ENCODE measurements around the gene PCDHGA11.

Gene PCDHGA11

DNA sequence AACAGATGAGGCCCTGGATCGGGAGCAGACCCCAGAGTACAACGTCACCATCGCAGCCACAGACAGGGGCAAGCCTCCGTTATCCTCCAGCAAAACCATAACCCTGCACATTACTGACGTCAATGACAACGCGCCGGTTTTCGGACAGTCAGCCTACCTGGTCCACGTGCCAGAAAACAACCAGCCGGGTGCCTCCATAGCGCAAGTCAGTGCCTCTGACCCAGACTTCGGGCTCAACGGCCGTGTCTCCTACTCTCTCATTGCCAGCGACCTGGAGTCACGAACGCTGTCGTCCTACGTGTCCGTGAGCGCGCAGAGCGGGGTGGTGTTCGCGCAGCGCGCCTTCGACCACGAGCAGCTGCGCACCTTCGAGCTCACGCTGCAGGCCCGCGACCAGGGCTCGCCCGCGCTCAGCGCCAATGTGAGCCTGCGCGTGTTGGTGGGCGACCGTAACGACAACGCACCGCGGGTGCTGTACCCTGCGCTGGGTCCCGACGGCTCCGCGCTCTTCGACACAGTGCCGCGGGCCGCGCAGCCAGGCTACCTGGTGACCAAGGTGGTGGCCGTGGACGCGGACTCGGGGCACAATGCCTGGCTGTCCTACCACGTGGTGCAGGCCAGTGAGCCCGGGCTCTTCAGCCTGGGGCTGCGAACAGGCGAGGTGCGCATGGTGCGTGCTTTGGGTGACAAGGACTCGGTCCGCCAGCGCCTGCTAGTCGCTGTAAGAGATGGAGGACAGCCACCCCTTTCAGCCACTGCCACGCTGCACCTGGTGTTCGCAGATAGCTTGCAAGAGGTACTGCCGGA lies 1.6 kb upstream of the PCDHGA11 start:
- Histone ChIP-seq H3K36me3 (ENCODE audit: control insufficient read depth in 4 of 4, insufficient read depth in 4 of 4, low read length in 3 of 4) (peaks cover 0 to 2% (median 0%) of the 10 kb centered on the region in 4 experiments), H3K4me1 (ENCODE audit: control extremely low read depth in 1 of 4, control insufficient read depth in 4 of 4, insufficient read depth in 4 of 4, low read length in 3 of 4) (peaks cover 0 to 23% (median 9%) of the 10 kb centered on the region in 4 experiments), H3K4me3 (ENCODE audit: control insufficient read depth in 1 of 7, extremely low read depth in 1 of 7, insufficient read depth in 4 of 7, low read depth in 2 of 7, low read length in 6 of 7) (no peak overlapping the region), H3K9me3 (ENCODE audit: control extremely low read depth in 1 of 5, control insufficient read depth in 4 of 5, insufficient read depth in 2 of 5, low read depth in 1 of 5, low read length in 4 of 5) (peaks cover 0 to 59% (median 42%) of the 10 kb centered on the region in 5 experiments), H3K27me3 (replicated peaks in 2 of 5; ENCODE audit: control insufficient read depth in 4 of 5, insufficient read depth in 5 of 5, low read length in 4 of 5) (peaks cover 33 to 91% (median 34%) of the 10 kb centered on the region in 5 experiments), H3K27ac (ENCODE audit: insufficient read depth in 1 of 2, low read depth in 1 of 2, low read length in 2 of 2, poor library complexity in 1 of 2, severe bottlenecking in 2 of 2) (no peak overlapping the region)
- ChIA-PET CTCF (interaction anchor here (1.0 to 6.6 kb wide), 10 partner anchors 11 to 147 kb away, joined by 3 to 65 read pairs (median 10); partner anchors contain the start of gene PCDHGA12), POLR2A (no interaction called here)
- DNase-seq, result peak in 1 of 3 donors; percentile 6
- WGBS (ENCODE audit: insufficient coverage), result 34% methylated on average over 60 of the region's 74 CpGs

DNA sequence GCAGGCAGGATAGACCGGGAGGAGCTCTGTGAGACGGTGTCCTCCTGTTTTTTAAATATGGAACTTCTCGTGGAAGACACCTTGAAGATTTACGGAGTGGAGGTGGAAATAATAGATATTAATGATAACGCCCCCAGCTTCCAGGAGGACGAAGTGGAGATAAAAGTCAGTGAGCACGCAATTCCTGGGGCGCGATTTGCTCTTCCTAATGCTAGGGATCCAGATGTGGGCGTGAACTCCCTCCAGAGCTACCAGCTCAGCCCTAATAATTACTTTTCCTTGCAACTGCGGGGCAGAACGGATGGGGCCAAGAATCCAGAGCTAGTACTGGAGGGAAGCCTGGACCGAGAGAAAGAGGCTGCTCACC lies 621 bp downstream of the PCDHGA11 start:
- CTCF ChIA-PET, result interaction anchor here (0.6 to 6.6 kb wide), 24 partner anchors 8 to 146 kb away, joined by 3 to 65 read pairs (median 4); partner anchors contain the start of genes PCDHGA10, PCDHGA12, PCDHGA8 and PCDHGB3
- POLR2A ChIA-PET, result no interaction called here
- no peak for DNase-seq
- peaks cover 28 to 88% (median 37%) of the 10 kb centered on the region in 5 experiments for H3K27me3 ChIP-seq (replicated peaks in 2 of 5; ENCODE audit: control insufficient read depth in 4 of 5, insufficient read depth in 5 of 5, low read length in 4 of 5)
- H3K4me3 ChIP-seq (ENCODE audit: control insufficient read depth in 1 of 7, extremely low read depth in 1 of 7, insufficient read depth in 4 of 7, low read depth in 2 of 7, low read length in 6 of 7), result peak overlapping the region in 6 of 7 experiments; percentile 44 to 81 (median 68)
- H3K9me3 ChIP-seq (ENCODE audit: control extremely low read depth in 1 of 5, control insufficient read depth in 4 of 5, insufficient read depth in 2 of 5, low read depth in 1 of 5, low read length in 4 of 5), result peaks cover 0 to 66% (median 43%) of the 10 kb centered on the region in 5 experiments
- no peak overlapping the region for H3K27ac ChIP-seq (ENCODE audit: insufficient read depth in 1 of 2, low read depth in 1 of 2, low read length in 2 of 2, poor library complexity in 1 of 2, severe bottlenecking in 2 of 2)
- peaks cover 0 to 2% (median 0%) of the 10 kb centered on the region in 4 experiments for H3K36me3 ChIP-seq (ENCODE audit: control insufficient read depth in 4 of 4, insufficient read depth in 4 of 4, low read length in 3 of 4)
- 8% methylated on average over 11 of the region's 13 CpGs for WGBS (ENCODE audit: insufficient coverage)
- peaks cover 0 to 18% (median 9%) of the 10 kb centered on the region in 4 experiments for H3K4me1 ChIP-seq (ENCODE audit: control extremely low read depth in 1 of 4, control insufficient read depth in 4 of 4, insufficient read depth in 4 of 4, low read length in 3 of 4)

DNA sequence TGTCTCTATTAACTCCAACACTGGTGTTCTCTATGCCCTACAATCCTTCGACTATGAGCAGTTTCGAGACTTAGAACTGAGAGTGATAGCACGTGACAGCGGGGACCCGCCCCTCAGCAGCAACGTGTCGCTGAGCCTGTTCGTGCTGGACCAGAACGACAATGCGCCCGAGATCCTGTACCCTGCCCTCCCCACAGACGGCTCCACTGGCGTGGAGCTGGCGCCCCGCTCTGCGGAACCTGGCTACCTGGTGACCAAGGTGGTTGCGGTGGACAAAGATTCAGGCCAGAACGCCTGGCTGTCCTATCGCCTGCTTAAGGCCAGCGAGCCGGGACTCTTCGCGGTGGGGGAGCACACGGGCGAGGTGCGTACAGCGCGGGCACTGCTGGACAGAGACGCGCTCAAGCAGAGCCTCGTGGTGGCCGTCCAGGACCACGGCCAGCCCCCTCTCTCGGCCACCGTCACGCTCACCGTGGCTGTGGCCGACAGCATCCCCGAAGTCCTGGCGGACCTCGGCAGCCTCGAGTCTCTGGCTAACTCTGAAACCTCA lies 2.0 kb downstream of the PCDHGA11 start:
- 20% methylated on average over 38 of the region's 42 CpGs for WGBS (ENCODE audit: insufficient coverage)
- POLR2A ChIA-PET, result no interaction called here
- CTCF ChIA-PET, result interaction anchor here (2.4 kb wide), 1 partner anchor 31 kb away, joined by 9 read pairs; the partner anchor contains the start of gene PCDHGA8
- H3K27me3 ChIP-seq (replicated peaks in 2 of 5; ENCODE audit: control insufficient read depth in 4 of 5, insufficient read depth in 5 of 5, low read length in 4 of 5), result peaks cover 28 to 94% (median 43%) of the 10 kb centered on the region in 5 experiments
- H3K9me3 ChIP-seq (ENCODE audit: control extremely low read depth in 1 of 5, control insufficient read depth in 4 of 5, insufficient read depth in 2 of 5, low read depth in 1 of 5, low read length in 4 of 5), result peaks cover 2 to 79% (median 56%) of the 10 kb centered on the region in 5 experiments
- H3K36me3 ChIP-seq (ENCODE audit: control insufficient read depth in 4 of 4, insufficient read depth in 4 of 4, low read length in 3 of 4), result peaks cover 0 to 2% (median 0%) of the 10 kb centered on the region in 4 experiments
- no peak overlapping the region for H3K27ac ChIP-seq (ENCODE audit: insufficient read depth in 1 of 2, low read depth in 1 of 2, low read length in 2 of 2, poor library complexity in 1 of 2, severe bottlenecking in 2 of 2)
- peak in 1 of 3 donors; percentile 40 for DNase-seq
- peaks cover 0 to 15% (median 9%) of the 10 kb centered on the region in 4 experiments for H3K4me1 ChIP-seq (ENCODE audit: control extremely low read depth in 1 of 4, control insufficient read depth in 4 of 4, insufficient read depth in 4 of 4, low read length in 3 of 4)
- H3K4me3 ChIP-seq (ENCODE audit: control insufficient read depth in 1 of 7, extremely low read depth in 1 of 7, insufficient read depth in 4 of 7, low read depth in 2 of 7, low read length in 6 of 7), result no peak overlapping the region

DNA sequence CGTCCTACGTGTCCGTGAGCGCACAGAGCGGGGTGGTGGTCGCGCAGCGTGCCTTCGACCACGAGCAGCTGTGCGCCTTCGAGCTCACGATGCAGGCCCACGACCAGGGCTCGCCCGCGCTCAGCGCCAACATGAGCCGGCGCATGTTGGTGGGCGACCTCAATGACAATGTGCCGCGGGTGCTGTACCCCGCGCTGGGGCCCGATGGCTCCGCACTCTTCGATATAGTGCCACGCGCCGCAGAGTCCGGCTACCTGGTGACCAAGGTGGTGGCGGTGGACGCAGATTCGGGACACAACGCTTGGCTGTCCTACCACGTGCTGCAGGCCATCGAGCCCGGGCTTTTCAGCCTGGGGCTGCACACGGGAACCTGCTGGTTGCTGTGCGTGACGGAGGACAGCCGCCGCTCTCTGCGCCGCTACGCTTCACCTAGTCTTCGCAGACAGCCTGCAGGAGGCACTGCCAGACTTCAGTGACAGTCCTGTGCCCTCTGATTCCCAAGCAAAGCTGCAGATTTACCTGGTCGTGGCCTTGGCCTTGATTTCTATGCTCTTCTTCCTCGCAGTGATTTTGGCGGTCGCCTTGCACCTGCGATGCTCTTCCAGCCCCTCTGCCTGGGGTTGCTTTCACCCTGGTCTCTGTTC lies 7.1 kb downstream of the PCDHGA11 start:
- Histone ChIP-seq H3K27ac (ENCODE audit: insufficient read depth in 1 of 2, low read depth in 1 of 2, low read length in 2 of 2, poor library complexity in 1 of 2, severe bottlenecking in 2 of 2) (no peak overlapping the region), H3K36me3 (ENCODE audit: control insufficient read depth in 4 of 4, insufficient read depth in 4 of 4, low read length in 3 of 4) (peaks cover 0 to 4% (median 0%) of the 10 kb centered on the region in 4 experiments), H3K9me3 (ENCODE audit: control extremely low read depth in 1 of 5, control insufficient read depth in 4 of 5, insufficient read depth in 2 of 5, low read depth in 1 of 5, low read length in 4 of 5) (peaks cover 6 to 67% (median 47%) of the 10 kb centered on the region in 5 experiments), H3K27me3 (replicated peaks in 2 of 5; ENCODE audit: control insufficient read depth in 4 of 5, insufficient read depth in 5 of 5, low read length in 4 of 5) (peaks cover 8 to 77% (median 30%) of the 10 kb centered on the region in 5 experiments), H3K4me1 (ENCODE audit: control extremely low read depth in 1 of 4, control insufficient read depth in 4 of 4, insufficient read depth in 4 of 4, low read length in 3 of 4) (peaks cover 2 to 10% (median 5%) of the 10 kb centered on the region in 4 experiments), H3K4me3 (ENCODE audit: control insufficient read depth in 1 of 7, extremely low read depth in 1 of 7, insufficient read depth in 4 of 7, low read depth in 2 of 7, low read length in 6 of 7) (no peak overlapping the region)
- DNase-seq, result no peak
- CTCF ChIA-PET, result interaction anchor here (0.8 to 5.8 kb wide), 5 partner anchors 8 to 100 kb away, joined by 3 to 62 read pairs (median 29); partner anchors contain the start of genes PCDHGA11 and PCDHGB7
- WGBS (ENCODE audit: insufficient coverage), result 60% methylated on average over 53 of the region's 53 CpGs
- POLR2A ChIA-PET, result no interaction called here

DNA sequence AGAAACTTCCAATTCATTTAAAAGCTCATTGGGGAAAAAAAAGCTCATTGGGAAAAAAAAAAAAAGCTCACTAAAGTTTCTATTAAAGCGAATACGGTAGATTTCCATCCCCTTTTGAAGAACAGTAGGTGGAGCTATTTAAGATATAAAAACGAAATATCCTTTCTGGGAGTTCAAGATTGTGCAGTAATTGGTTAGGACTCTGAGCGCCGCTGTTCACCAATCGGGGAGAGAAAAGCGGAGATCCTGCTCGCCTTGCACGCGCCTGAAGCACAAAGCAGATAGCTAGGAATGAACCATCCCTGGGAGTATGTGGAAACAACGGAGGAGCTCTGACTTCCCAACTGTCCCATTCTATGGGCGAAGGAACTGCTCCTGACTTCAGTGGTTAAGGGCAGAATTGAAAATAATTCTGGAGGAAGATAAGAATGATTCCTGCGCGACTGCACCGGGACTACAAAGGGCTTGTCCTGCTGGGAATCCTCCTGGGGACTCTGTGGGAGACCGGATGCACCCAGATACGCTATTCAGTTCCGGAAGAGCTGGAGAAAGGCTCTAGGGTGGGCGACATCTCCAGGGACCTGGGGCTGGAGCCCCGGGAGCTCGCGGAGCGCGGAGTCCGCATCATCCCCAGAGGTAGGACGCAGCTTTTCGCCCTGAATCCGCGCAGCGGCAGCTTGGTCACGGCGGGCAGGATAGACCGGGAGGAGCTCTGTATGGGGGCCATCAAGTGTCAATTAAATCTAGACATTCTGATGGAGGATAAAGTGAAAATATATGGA lies 9.7 kb downstream of the PCDHGA11 start, which contains the start of gene PCDHGA12:
Gene PCDHGA12, plus strand, starts transcription at position 176 of the 782 bp plus-strand sequence. Its CDS starts 253 bp downstream, at position 429.
- peaks cover 2 to 6% (median 5%) of the 10 kb centered on the region in 4 experiments for H3K4me1 ChIP-seq (ENCODE audit: control extremely low read depth in 1 of 4, control insufficient read depth in 4 of 4, insufficient read depth in 4 of 4, low read length in 3 of 4)
- H3K36me3 ChIP-seq (ENCODE audit: control insufficient read depth in 4 of 4, insufficient read depth in 4 of 4, low read length in 3 of 4), result peaks cover 0 to 3% (median 0%) of the 10 kb centered on the region in 4 experiments
- ChIA-PET CTCF (interaction anchor here (0.7 to 5.8 kb wide), 29 partner anchors 11 to 137 kb away, joined by 3 to 62 read pairs (median 6); partner anchors contain the start of genes PCDHGA10, PCDHGA11, PCDHGB3 and PCDHGB6), POLR2A (interaction anchor here (0.6 kb wide), 1 partner anchor 120 kb away, joined by 3 read pairs; no protein-coding TSS in a partner anchor)
- peak; percentile 82 to 88 (median 86) for DNase-seq
- peak within 1 kb of the TSS in 6 of 7 experiments; percentile 21 to 56 (median 48) for H3K4me3 ChIP-seq (ENCODE audit: control insufficient read depth in 1 of 7, extremely low read depth in 1 of 7, insufficient read depth in 4 of 7, low read depth in 2 of 7, low read length in 6 of 7)
- WGBS (ENCODE audit: insufficient coverage), result 5% methylated on average over 31 of the region's 33 CpGs
- no peak within 1 kb of the TSS for H3K27ac ChIP-seq (ENCODE audit: insufficient read depth in 1 of 2, low read depth in 1 of 2, low read length in 2 of 2, poor library complexity in 1 of 2, severe bottlenecking in 2 of 2)
- peaks cover 8 to 58% (median 25%) of the 10 kb centered on the region in 5 experiments for H3K27me3 ChIP-seq (replicated peaks in 2 of 5; ENCODE audit: control insufficient read depth in 4 of 5, insufficient read depth in 5 of 5, low read length in 4 of 5)
- H3K9me3 ChIP-seq (ENCODE audit: control extremely low read depth in 1 of 5, control insufficient read depth in 4 of 5, insufficient read depth in 2 of 5, low read depth in 1 of 5, low read length in 4 of 5), result peaks cover 8 to 66% (median 47%) of the 10 kb centered on the region in 5 experiments

DNA sequence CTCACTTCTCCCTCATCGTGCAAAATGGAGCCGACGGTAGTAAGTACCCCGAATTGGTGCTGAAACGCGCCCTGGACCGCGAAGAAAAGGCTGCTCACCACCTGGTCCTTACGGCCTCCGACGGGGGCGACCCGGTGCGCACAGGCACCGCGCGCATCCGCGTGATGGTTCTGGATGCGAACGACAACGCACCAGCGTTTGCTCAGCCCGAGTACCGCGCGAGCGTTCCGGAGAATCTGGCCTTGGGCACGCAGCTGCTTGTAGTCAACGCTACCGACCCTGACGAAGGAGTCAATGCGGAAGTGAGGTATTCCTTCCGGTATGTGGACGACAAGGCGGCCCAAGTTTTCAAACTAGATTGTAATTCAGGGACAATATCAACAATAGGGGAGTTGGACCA lies 10.4 kb downstream of the PCDHGA11 start:
- H3K27me3 ChIP-seq (replicated peaks in 2 of 5; ENCODE audit: control insufficient read depth in 4 of 5, insufficient read depth in 5 of 5, low read length in 4 of 5), result peaks cover 7 to 51% (median 24%) of the 10 kb centered on the region in 5 experiments
- H3K9me3 ChIP-seq (ENCODE audit: control extremely low read depth in 1 of 5, control insufficient read depth in 4 of 5, insufficient read depth in 2 of 5, low read depth in 1 of 5, low read length in 4 of 5), result peaks cover 8 to 61% (median 42%) of the 10 kb centered on the region in 5 experiments
- 7% methylated on average over 12 of the region's 37 CpGs for WGBS (ENCODE audit: insufficient coverage)
- peaks cover 0 to 3% (median 0%) of the 10 kb centered on the region in 4 experiments for H3K36me3 ChIP-seq (ENCODE audit: control insufficient read depth in 4 of 4, insufficient read depth in 4 of 4, low read length in 3 of 4)
- H3K27ac ChIP-seq (ENCODE audit: insufficient read depth in 1 of 2, low read depth in 1 of 2, low read length in 2 of 2, poor library complexity in 1 of 2, severe bottlenecking in 2 of 2), result no peak overlapping the region
- POLR2A ChIA-PET, result interaction anchor here (0.6 kb wide), 1 partner anchor 82 kb away, joined by 3 read pairs; no protein-coding TSS in a partner anchor
- peaks cover 2 to 6% (median 5%) of the 10 kb centered on the region in 4 experiments for H3K4me1 ChIP-seq (ENCODE audit: control extremely low read depth in 1 of 4, control insufficient read depth in 4 of 4, insufficient read depth in 4 of 4, low read length in 3 of 4)
- CTCF ChIA-PET, result interaction anchor here (0.6 to 5.8 kb wide), 18 partner anchors 12 to 136 kb away, joined by 3 to 62 read pairs (median 8); partner anchors contain the start of genes PCDHGA11, PCDHGB7, PCDHGC4 and TAF7
- DNase-seq, result peak; percentile 18 to 77 (median 69)
- peak overlapping the region in 6 of 7 experiments; percentile 13 to 56 (median 48) for H3K4me3 ChIP-seq (ENCODE audit: control insufficient read depth in 1 of 7, extremely low read depth in 1 of 7, insufficient read depth in 4 of 7, low read depth in 2 of 7, low read length in 6 of 7)
